HG02870 (cell line): ENCODE measurements around the gene KLK10.

Experiments
- ATAC-seq: cut with Tn5 transposase; IDR thresholded peaks from one replicate; pipeline ENCODE4 v1.9.1; 2021; ENCODE audit warnings: mild to moderate bottlenecking, moderate library complexity; ENCODE audit not compliant: unreplicated experiment

KLK10 gene

GRCh38 chr19:51019544-51019925, at the start of gene KLK10:
KLK10 (minus strand) TSS chr19:51019709; CDS start chr19:51019130, 579 bp downstream.
- no peak for ATAC-seq

- no peak for ATAC-seq
Observed at GRCh38 chr19:51066393-51067186, 47.1 kb upstream of the KLK10 start.

GRCh38 chr19:51065221-51065960, 45.9 kb upstream of the KLK10 start:
- ATAC-seq, result no peak

GRCh38 chr19:51064534-51065220, 45.2 kb upstream of the KLK10 start, which contains the start of gene KLK13:
KLK13 (minus strand) TSS chr19:51065092; CDS start chr19:51065067, 25 bp downstream.
- no peak for ATAC-seq

- ATAC-seq, result no peak
Observed at GRCh38 chr19:51063664-51064063, 44.2 kb upstream of the KLK10 start.

- ATAC-seq, result no peak
Observed at GRCh38 chr19:51060973-51061372, 41.5 kb upstream of the KLK10 start.

- ATAC-seq, result no peak
Observed at GRCh38 chr19:51060336-51060735, 40.8 kb upstream of the KLK10 start.

GRCh38 chr19:51059715-51060114, 40.2 kb upstream of the KLK10 start:
- ATAC-seq, result no peak

GRCh38 chr19:51055866-51056265, 36.4 kb upstream of the KLK10 start:
- ATAC-seq, result no peak

GRCh38 chr19:51047031-51047335, 27.5 kb upstream of the KLK10 start:
- ATAC-seq, result no peak

- no peak for ATAC-seq
Observed at GRCh38 chr19:51044327-51044726, 24.8 kb upstream of the KLK10 start.

- no peak for ATAC-seq
Observed at GRCh38 chr19:51043497-51043896, 24.0 kb upstream of the KLK10 start.

GRCh38 chr19:51040151-51040550, 20.6 kb upstream of the KLK10 start:
- no peak for ATAC-seq

- no peak for ATAC-seq
Observed at GRCh38 chr19:51036519-51036918, 17.0 kb upstream of the KLK10 start.

- ATAC-seq, result no peak
Observed at GRCh38 chr19:51034704-51035103, 15.2 kb upstream of the KLK10 start, which contains the start of gene KLK12. KLK12 (minus strand) TSS chr19:51035002; CDS start chr19:51034621, 381 bp downstream.

- ATAC-seq, result no peak
Observed at GRCh38 chr19:51031880-51032225, 12.3 kb upstream of the KLK10 start.

- ATAC-seq, result no peak
Observed at GRCh38 chr19:51031220-51031879, 11.8 kb upstream of the KLK10 start.

- ATAC-seq, result no peak
Observed at GRCh38 chr19:51030631-51031030, 11.1 kb upstream of the KLK10 start.

GRCh38 chr19:51029718-51030117, 10.2 kb upstream of the KLK10 start:
- no peak for ATAC-seq

GRCh38 chr19:51027873-51028272, 8.4 kb upstream of the KLK10 start:
- no peak for ATAC-seq

- ATAC-seq, result no peak
Observed at GRCh38 chr19:51027126-51027806, 7.8 kb upstream of the KLK10 start.
